ENCODE data around the gene RAPGEF2. TPM values are rescaled to one million over a fixed set of nuclear protein-coding genes. Genes with fewer than 3 reads are reported as not detected.

The RAPGEF2 gene
- total and polyA plus RNA-seq, 8 donors = 3.3 to 78.1 (median 37.2) TPM

- DNase-seq = no peak
- Histone ChIP-seq H3K27ac (no peak overlapping the region), H3K27me3 (no peaks in the 10 kb centered on the region), H3K4me3 (no peak overlapping the region), H3K9me3 (no peaks in the 10 kb centered on the region), H3K36me3 (peaks cover 31 to 97% (median 95%) of the 10 kb centered on the region in 4 donors), H3K4me1 (peaks cover 0 to 13% (median 2%) of the 10 kb centered on the region in 4 donors)
- WGBS, 5 donors = 94 to 99% (median 98%) methylated on average over 3 of the region's 3 CpGs
- intact Hi-C loops (cut with DNase I; ENCODE audit: low total_unique reads) = no loop called here
- TF ChIP-seq CTCF (IDR thresholded peaks at IDR 0.05) (no peak), POLR2A (IDR thresholded peaks at IDR 0.05) (no peak), POLR2AphosphoS5 (IDR thresholded peaks at IDR 0.05) (no peak), EP300 (IDR thresholded peaks at IDR 0.05) (no peak)
Measured at GRCh38 chr4:159355466-159355865, 252.6 kb downstream of the RAPGEF2 start.

GRCh38 chr4:159357350-159357749 is 254.5 kb downstream of the RAPGEF2 start:
- intact Hi-C loops (cut with DNase I; ENCODE audit: low total_unique reads) = no loop called here
- H3K9me3 ChIP-seq = no peaks in the 10 kb centered on the region
- no peak for DNase-seq
- no peak overlapping the region for H3K27ac ChIP-seq
- no peak overlapping the region for H3K4me3 ChIP-seq
- TF ChIP-seq EP300 (IDR thresholded peaks at IDR 0.05) (no peak), POLR2A (IDR thresholded peaks at IDR 0.05) (no peak), CTCF (IDR thresholded peaks at IDR 0.05) (no peak), POLR2AphosphoS5 (IDR thresholded peaks at IDR 0.05) (no peak)
- H3K27me3 ChIP-seq = no peaks in the 10 kb centered on the region
- peaks cover 25 to 87% (median 84%) of the 10 kb centered on the region in 4 donors for H3K36me3 ChIP-seq
- WGBS, 5 donors = 92 to 96% (median 94%) methylated on average over 8 of the region's 8 CpGs
- H3K4me1 ChIP-seq = peaks cover 0 to 13% (median 2%) of the 10 kb centered on the region in 4 donors

- 68 to 86% (median 78%) methylated on average over 2 of the region's 2 CpGs for WGBS, 5 donors
- peaks cover 25 to 79% (median 76%) of the 10 kb centered on the region in 4 donors for H3K36me3 ChIP-seq
- TF ChIP-seq POLR2A (IDR thresholded peaks at IDR 0.05) (no peak), CTCF (IDR thresholded peaks at IDR 0.05) (no peak), POLR2AphosphoS5 (IDR thresholded peaks at IDR 0.05) (no peak), EP300 (IDR thresholded peaks at IDR 0.05) (no peak)
- H3K27ac ChIP-seq = peak overlapping the region in 1 of 5 donors; percentile 5
- H3K27me3 ChIP-seq = no peaks in the 10 kb centered on the region
- H3K9me3 ChIP-seq = no peaks in the 10 kb centered on the region
- no peak for DNase-seq
- no peak overlapping the region for H3K4me3 ChIP-seq
- intact Hi-C loops (cut with DNase I; ENCODE audit: low total_unique reads) = no loop called here
- H3K4me1 ChIP-seq = peaks cover 0 to 13% (median 2%) of the 10 kb centered on the region in 4 donors
Measured at GRCh38 chr4:159358226-159358625, 255.3 kb downstream of the RAPGEF2 start.

- Histone ChIP-seq H3K4me3 (no peak overlapping the region), H3K36me3 (peaks cover 18 to 58% (median 56%) of the 10 kb centered on the region in 4 donors), H3K27ac (peak overlapping the region in 1 of 5 donors; percentile 3)
Measured at GRCh38 chr4:159360549-159360948, 257.7 kb downstream of the RAPGEF2 start.

More at GRCh38 chr4:159360549-159360948, 257.7 kb downstream of the RAPGEF2 start:
- peaks cover 0 to 13% (median 2%) of the 10 kb centered on the region in 4 donors for H3K4me1 ChIP-seq
- no peaks in the 10 kb centered on the region for H3K27me3 ChIP-seq
- WGBS, 5 donors = 71 to 92% (median 80%) methylated on average over 3 of the region's 3 CpGs
- DNase-seq = no peak
- no peaks in the 10 kb centered on the region for H3K9me3 ChIP-seq
- TF ChIP-seq POLR2AphosphoS5 (IDR thresholded peaks at IDR 0.05) = peak in 1 of 3 donors; percentile 18
- TF ChIP-seq CTCF (IDR thresholded peaks at IDR 0.05) = no peak
- no peak for TF ChIP-seq POLR2A (IDR thresholded peaks at IDR 0.05)
- intact Hi-C loops (cut with DNase I; ENCODE audit: low total_unique reads) = no loop called here

All from stomach (tissue), 9 donors.